Measurements from ENCODE around the gene VPS39.

Gene VPS39

GRCh38 chr15:42185801-42186200 lies 22.3 kb downstream of the VPS39 start:
- H3K4me3 ChIP-seq (ENCODE audit: low read depth, low read length), result no peak overlapping the region
- no peak for DNase-seq (ENCODE audit: low read depth)
- TF ChIP-seq CTCF (IDR thresholded peaks at IDR 0.05; ENCODE audit: low read depth, low read length, missing control alignments), result no peak

GRCh38 chr15:42184736-42185135 lies 23.4 kb downstream of the VPS39 start:
- TF ChIP-seq CTCF (IDR thresholded peaks at IDR 0.05; ENCODE audit: low read depth, low read length, missing control alignments), result no peak
- no peak for DNase-seq (ENCODE audit: low read depth)
- no peak overlapping the region for H3K4me3 ChIP-seq (ENCODE audit: low read depth, low read length)

- no peak for DNase-seq (ENCODE audit: low read depth)
- H3K4me3 ChIP-seq (ENCODE audit: low read depth, low read length), result no peak overlapping the region
- TF ChIP-seq CTCF (IDR thresholded peaks at IDR 0.05; ENCODE audit: low read depth, low read length, missing control alignments), result no peak
Measured at GRCh38 chr15:42184296-42184695, 23.8 kb downstream of the VPS39 start.

- no peak for TF ChIP-seq CTCF (IDR thresholded peaks at IDR 0.05; ENCODE audit: low read depth, low read length, missing control alignments)
- no peak overlapping the region for H3K4me3 ChIP-seq (ENCODE audit: low read depth, low read length)
- DNase-seq (ENCODE audit: low read depth), result no peak
Measured at GRCh38 chr15:42182961-42183360, 25.1 kb downstream of the VPS39 start.

GRCh38 chr15:42182328-42182886 lies 25.7 kb downstream of the VPS39 start:
- no peak overlapping the region for H3K4me3 ChIP-seq (ENCODE audit: low read depth, low read length)
- no peak for DNase-seq (ENCODE audit: low read depth)
- TF ChIP-seq CTCF (IDR thresholded peaks at IDR 0.05; ENCODE audit: low read depth, low read length, missing control alignments), result no peak

GRCh38 chr15:42178056-42178455 lies 30.0 kb downstream of the VPS39 start:
- no peak for DNase-seq (ENCODE audit: low read depth)
- H3K4me3 ChIP-seq (ENCODE audit: low read depth, low read length), result no peak overlapping the region
- no peak for TF ChIP-seq CTCF (IDR thresholded peaks at IDR 0.05; ENCODE audit: low read depth, low read length, missing control alignments)

GRCh38 chr15:42175671-42176070 lies 32.4 kb downstream of the VPS39 start:
- H3K4me3 ChIP-seq (ENCODE audit: low read depth, low read length), result no peak overlapping the region
- TF ChIP-seq CTCF (IDR thresholded peaks at IDR 0.05; ENCODE audit: low read depth, low read length, missing control alignments), result no peak
- no peak for DNase-seq (ENCODE audit: low read depth)

Data from GM12864 (cell line).